Neural cell (in vitro differentiated cells): ENCODE data around the gene GUCA1A.

ENCODE experiments used
- EP300 ChIP-seq: fragments of 450-650 bp; conservative IDR thresholded peaks from 2 replicates; pipeline ENCODE4 v1.6.1; 2014; ENCODE audit warnings: antibody characterized with exemption, mild to moderate bottlenecking, moderate library complexity; ENCODE audit not compliant: poor library complexity, severe bottlenecking
- EZH2 ChIP-seq: fragments of 200-600, 300-800 bp; shearing (Covaris generic), sonication (generic); IDR thresholded peaks from 2 replicates; pipeline ENCODE4 v1.6.1; 2014; ENCODE audit warnings: antibody characterized with exemption, low read length, borderline replicate concordance, mild to moderate bottlenecking; ENCODE audit not compliant: insufficient read depth, poor library complexity, severe bottlenecking
- MXI1 ChIP-seq: fragments of 450-650 bp; conservative IDR thresholded peaks from 2 replicates; pipeline ENCODE4 v1.6.1; 2014; ENCODE audit warnings: antibody characterized with exemption, mild to moderate bottlenecking; ENCODE audit not compliant: poor library complexity, severe bottlenecking
- POLR2AphosphoS5 ChIP-seq: IDR thresholded peaks from 2 replicates; pipeline ENCODE4 v1.6.1; 2012
- RAD21 ChIP-seq: fragments of 450-650 bp; conservative IDR thresholded peaks from 2 replicates; pipeline ENCODE4 v1.6.1; 2014; ENCODE audit warnings: antibody characterized with exemption, mild to moderate bottlenecking, moderate library complexity
- SMC3 ChIP-seq: fragments of 450-650 bp; conservative IDR thresholded peaks from 2 replicates; pipeline ENCODE4 v1.6.1; 2014; ENCODE audit warnings: antibody characterized with exemption, mild to moderate bottlenecking, moderate library complexity; ENCODE audit not compliant: poor library complexity
- TAF1 ChIP-seq: IDR thresholded peaks from 2 replicates; pipeline ENCODE4 v1.6.1; 2012; ENCODE audit warnings: low read depth
- TF ChIP-seq, protein P1 (sequence below): fragments of 450-650 bp; IDR thresholded peaks from 2 replicates; pipeline ENCODE4 v1.5.1; 2014; ENCODE audit warnings: antibody characterized with exemption, mild to moderate bottlenecking, moderate library complexity; ENCODE audit not compliant: poor library complexity, severe bottlenecking
- TF ChIP-seq, protein P2 (sequence below): IDR thresholded peaks from 2 replicates; pipeline ENCODE4 v1.6.1; 2012; ENCODE audit warnings: borderline replicate concordance

DNA sequence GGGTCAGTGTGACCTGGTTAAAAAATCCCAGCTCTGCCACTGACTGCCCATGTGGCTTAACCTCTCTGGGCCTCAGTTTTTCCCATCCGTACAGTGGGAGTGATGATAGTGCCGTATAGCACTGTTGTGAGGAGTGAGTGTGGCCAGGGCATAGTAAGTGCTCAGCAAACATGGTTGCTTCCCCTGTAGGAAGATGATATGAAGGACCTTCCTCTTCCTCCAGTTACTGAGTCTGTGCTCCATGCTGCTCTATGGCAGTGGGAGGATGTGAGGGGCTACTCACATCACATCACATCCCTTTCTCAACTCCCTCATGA, 43.8 kb upstream of the GUCA1A start:
- TF ChIP-seq EZH2 (no peak), EP300 (no peak), TAF1 (no peak), RAD21 (no peak), POLR2AphosphoS5 (no peak), MXI1 (no peak), SMC3 (no peak)
- TF ChIP-seq, protein P1, sequence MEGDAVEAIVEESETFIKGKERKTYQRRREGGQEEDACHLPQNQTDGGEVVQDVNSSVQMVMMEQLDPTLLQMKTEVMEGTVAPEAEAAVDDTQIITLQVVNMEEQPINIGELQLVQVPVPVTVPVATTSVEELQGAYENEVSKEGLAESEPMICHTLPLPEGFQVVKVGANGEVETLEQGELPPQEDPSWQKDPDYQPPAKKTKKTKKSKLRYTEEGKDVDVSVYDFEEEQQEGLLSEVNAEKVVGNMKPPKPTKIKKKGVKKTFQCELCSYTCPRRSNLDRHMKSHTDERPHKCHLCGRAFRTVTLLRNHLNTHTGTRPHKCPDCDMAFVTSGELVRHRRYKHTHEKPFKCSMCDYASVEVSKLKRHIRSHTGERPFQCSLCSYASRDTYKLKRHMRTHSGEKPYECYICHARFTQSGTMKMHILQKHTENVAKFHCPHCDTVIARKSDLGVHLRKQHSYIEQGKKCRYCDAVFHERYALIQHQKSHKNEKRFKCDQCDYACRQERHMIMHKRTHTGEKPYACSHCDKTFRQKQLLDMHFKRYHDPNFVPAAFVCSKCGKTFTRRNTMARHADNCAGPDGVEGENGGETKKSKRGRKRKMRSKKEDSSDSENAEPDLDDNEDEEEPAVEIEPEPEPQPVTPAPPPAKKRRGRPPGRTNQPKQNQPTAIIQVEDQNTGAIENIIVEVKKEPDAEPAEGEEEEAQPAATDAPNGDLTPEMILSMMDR: no peak
- TF ChIP-seq, protein P2, sequence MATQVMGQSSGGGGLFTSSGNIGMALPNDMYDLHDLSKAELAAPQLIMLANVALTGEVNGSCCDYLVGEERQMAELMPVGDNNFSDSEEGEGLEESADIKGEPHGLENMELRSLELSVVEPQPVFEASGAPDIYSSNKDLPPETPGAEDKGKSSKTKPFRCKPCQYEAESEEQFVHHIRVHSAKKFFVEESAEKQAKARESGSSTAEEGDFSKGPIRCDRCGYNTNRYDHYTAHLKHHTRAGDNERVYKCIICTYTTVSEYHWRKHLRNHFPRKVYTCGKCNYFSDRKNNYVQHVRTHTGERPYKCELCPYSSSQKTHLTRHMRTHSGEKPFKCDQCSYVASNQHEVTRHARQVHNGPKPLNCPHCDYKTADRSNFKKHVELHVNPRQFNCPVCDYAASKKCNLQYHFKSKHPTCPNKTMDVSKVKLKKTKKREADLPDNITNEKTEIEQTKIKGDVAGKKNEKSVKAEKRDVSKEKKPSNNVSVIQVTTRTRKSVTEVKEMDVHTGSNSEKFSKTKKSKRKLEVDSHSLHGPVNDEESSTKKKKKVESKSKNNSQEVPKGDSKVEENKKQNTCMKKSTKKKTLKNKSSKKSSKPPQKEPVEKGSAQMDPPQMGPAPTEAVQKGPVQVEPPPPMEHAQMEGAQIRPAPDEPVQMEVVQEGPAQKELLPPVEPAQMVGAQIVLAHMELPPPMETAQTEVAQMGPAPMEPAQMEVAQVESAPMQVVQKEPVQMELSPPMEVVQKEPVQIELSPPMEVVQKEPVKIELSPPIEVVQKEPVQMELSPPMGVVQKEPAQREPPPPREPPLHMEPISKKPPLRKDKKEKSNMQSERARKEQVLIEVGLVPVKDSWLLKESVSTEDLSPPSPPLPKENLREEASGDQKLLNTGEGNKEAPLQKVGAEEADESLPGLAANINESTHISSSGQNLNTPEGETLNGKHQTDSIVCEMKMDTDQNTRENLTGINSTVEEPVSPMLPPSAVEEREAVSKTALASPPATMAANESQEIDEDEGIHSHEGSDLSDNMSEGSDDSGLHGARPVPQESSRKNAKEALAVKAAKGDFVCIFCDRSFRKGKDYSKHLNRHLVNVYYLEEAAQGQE: no peak
